Neuronal stem cell (in vitro differentiated cells): ENCODE data around the gene HOOK2.

Experiments used
- DNase-seq: peaks from one replicate; pipeline ENCODE4 v3.0.0-alpha.2; 2013; ENCODE audit warnings: low spot score
- H2AFZ ChIP-seq: one replicate; pipeline ENCODE4 v1.6.1; 2013; ENCODE audit warnings: mild to moderate bottlenecking, low read length, inconsistent platforms
- H2AK5ac ChIP-seq: 2 replicates; pipeline ENCODE4 v1.6.1; 2013; ENCODE audit warnings: low read depth, mild to moderate bottlenecking, inconsistent platforms, low read length, moderate library complexity, mixed read lengths
- H2BK120ac ChIP-seq: 2 replicates; pipeline ENCODE4 v1.6.1; 2013; ENCODE audit warnings: low read depth, mild to moderate bottlenecking, inconsistent platforms, low read length, moderate library complexity, mixed read lengths
- H2BK12ac ChIP-seq: one replicate; pipeline ENCODE4 v1.6.1; 2013; ENCODE audit warnings: low read length, inconsistent platforms
- H2BK15ac ChIP-seq: 2 replicates; pipeline ENCODE4 v1.6.1; 2013; ENCODE audit warnings: mild to moderate bottlenecking, low read length, inconsistent platforms, mixed read lengths
- H2BK5ac ChIP-seq: one replicate; pipeline ENCODE4 v1.6.1; 2013; ENCODE audit warnings: inconsistent platforms, mild to moderate bottlenecking, low read length, moderate library complexity
- H3K14ac ChIP-seq: one replicate; pipeline ENCODE4 v1.6.1; 2013; ENCODE audit warnings: low read length, inconsistent platforms
- H3K18ac ChIP-seq: 2 replicates; pipeline ENCODE4 v1.6.1; 2013; ENCODE audit warnings: low read length, inconsistent platforms
- H3K23ac ChIP-seq: 2 replicates; pipeline ENCODE4 v1.6.1; 2013; ENCODE audit warnings: low read depth, mild to moderate bottlenecking, mixed read lengths, low read length, inconsistent platforms; ENCODE audit not compliant: poor library complexity
- H3K27ac ChIP-seq: replicated peaks from 3 replicates; pipeline ENCODE4 v1.5.1; 2013; ENCODE audit warnings: low read length, inconsistent platforms
- H3K27me3 ChIP-seq, 3 experiments: 2 replicates each; pipeline ENCODE4 v1.6.1; 2013; ENCODE audit warnings: low read length in 3 of 3, mild to moderate bottlenecking in 2 of 3, inconsistent platforms in 1 of 3, low read depth in 1 of 3, mixed read lengths in 1 of 3, moderate library complexity in 1 of 3; ENCODE audit not compliant: control insufficient read depth in 3 of 3, insufficient read depth in 3 of 3
- H3K36me3 ChIP-seq, 2 donors: replicated peaks in 1 of 2; 2 replicates each; pipeline ENCODE4 v1.6.1; 2013; ENCODE audit warnings: low read length in 2 of 2; ENCODE audit not compliant: control insufficient read depth in 2 of 2, insufficient read depth in 2 of 2
- H3K4ac ChIP-seq: 2 replicates; pipeline ENCODE4 v1.6.1; 2013; ENCODE audit warnings: inconsistent platforms, mild to moderate bottlenecking, low read length, moderate library complexity
- H3K4me1 ChIP-seq, 2 donors: 1 replicate in 1 of 2; 2 replicates in 1 of 2; pipeline ENCODE4 v1.6.1; 2013; ENCODE audit warnings: low read length in 2 of 2, low read depth in 1 of 2; ENCODE audit not compliant: control insufficient read depth in 2 of 2, insufficient read depth in 1 of 2
- H3K4me2 ChIP-seq: one replicate; pipeline ENCODE4 v1.6.1; 2013; ENCODE audit warnings: mild to moderate bottlenecking, low read length, inconsistent platforms; ENCODE audit not compliant: insufficient read depth, poor library complexity, severe bottlenecking
- H3K4me3 ChIP-seq, 2 donors: 2 replicates each; pipeline ENCODE4 v1.5.1; 2013; ENCODE audit warnings: low read length in 2 of 2, mild to moderate bottlenecking in 2 of 2, inconsistent platforms in 1 of 2, moderate library complexity in 1 of 2
- H3K79me1 ChIP-seq: one replicate; pipeline ENCODE4 v1.6.1; 2013; ENCODE audit warnings: low read depth, mild to moderate bottlenecking, inconsistent platforms, low read length, moderate library complexity
- H3K9ac ChIP-seq: one replicate; pipeline ENCODE4 v1.6.1; 2013; ENCODE audit warnings: mild to moderate bottlenecking, low read depth, low read length, inconsistent platforms; ENCODE audit not compliant: poor library complexity
- H3K9me3 ChIP-seq, 2 donors: replicated peaks in 1 of 2; 2 replicates each; pipeline versions ENCODE3 to v1.6.1; 2013; ENCODE audit warnings: low read length in 2 of 2, mild to moderate bottlenecking in 2 of 2, inconsistent platforms in 1 of 2, low read depth in 1 of 2, mixed read lengths in 1 of 2, moderate library complexity in 1 of 2; ENCODE audit not compliant: control insufficient read depth in 2 of 2, insufficient read depth in 1 of 2
- H4K8ac ChIP-seq: one replicate; pipeline ENCODE4 v1.6.1; 2013; ENCODE audit warnings: low read depth, mild to moderate bottlenecking, inconsistent platforms, low read length, moderate library complexity
- H4K91ac ChIP-seq: one replicate; pipeline ENCODE4 v1.6.1; 2013; ENCODE audit warnings: low read length, low read depth, mild to moderate bottlenecking, inconsistent platforms; ENCODE audit not compliant: poor library complexity
- WGBS, 2 donors: extraction: QIAGEN DNeasy Blood & Tissue Kit; methylation state at CpG; one replicate each; pipeline ENCODE4 v1.1.7; 2013; ENCODE audit warnings: missing lambda C conversion rate in 2 of 2, mixed read lengths in 1 of 2; ENCODE audit not compliant: insufficient read length in 2 of 2, insufficient replicate concordance in 1 of 2; ENCODE audit errors: extremely low coverage in 2 of 2; 5-methylcytosine and 5-hydroxymethylcytosine counted together

Gene HOOK2

GRCh38 chr19:12766051-12766521, 9.3 kb downstream of the HOOK2 start:
- no peak overlapping the region for H4K8ac ChIP-seq
- peak overlapping the region; percentile 96 for H2AFZ ChIP-seq
- H3K27ac ChIP-seq, result no peak overlapping the region
- peak overlapping the region; percentile 88 for H3K23ac ChIP-seq
- H3K27me3 ChIP-seq, result no peaks in the 10 kb centered on the region
- H3K4me1 ChIP-seq, result peaks cover 0 to 7% of the 10 kb centered on the region in 2 donors
- H3K79me1 ChIP-seq, result peaks cover 2% of the 10 kb centered on the region
- no peak overlapping the region for H2BK120ac ChIP-seq
- H3K4me3 ChIP-seq, result peak overlapping the region in 1 of 2 donors; percentile 48
- no CpG with 5 or more reads among the region's 30 CpGs for WGBS, 2 donors
- H4K91ac ChIP-seq, result no peak overlapping the region
- H3K14ac ChIP-seq, result peak overlapping the region; percentile 75
- peak overlapping the region; percentile 18 for H3K9ac ChIP-seq
- DNase-seq, result no peak
- H3K4me2 ChIP-seq, result no peak overlapping the region
- H3K18ac ChIP-seq, result no peak overlapping the region
- H2AK5ac ChIP-seq, result peak overlapping the region; percentile 9
- no peak overlapping the region for H2BK15ac ChIP-seq
- H3K36me3 ChIP-seq, result peaks cover 1 to 16% of the 10 kb centered on the region in 2 donors
- H2BK5ac ChIP-seq, result peak overlapping the region; percentile 82
- H3K9me3 ChIP-seq, result peaks cover 2 to 3% of the 10 kb centered on the region in 2 donors
- H2BK12ac ChIP-seq, result no peak overlapping the region
- no peak overlapping the region for H3K4ac ChIP-seq

GRCh38 chr19:12764698-12765097, 10.7 kb downstream of the HOOK2 start:
- H3K79me1 ChIP-seq, result peaks cover 2% of the 10 kb centered on the region
- no peak for DNase-seq
- no peaks in the 10 kb centered on the region for H3K27me3 ChIP-seq
- peaks cover 2 to 3% of the 10 kb centered on the region in 2 donors for H3K9me3 ChIP-seq
- H3K9ac ChIP-seq, result no peak overlapping the region
- peaks cover 0 to 16% of the 10 kb centered on the region in 2 donors for H3K36me3 ChIP-seq
- H2BK12ac ChIP-seq, result no peak overlapping the region
- H3K27ac ChIP-seq, result no peak overlapping the region
- no peak overlapping the region for H3K4me2 ChIP-seq
- no peak overlapping the region for H2AFZ ChIP-seq
- H2BK5ac ChIP-seq, result no peak overlapping the region
- H3K4me3 ChIP-seq, result no peak overlapping the region
- H2BK120ac ChIP-seq, result no peak overlapping the region
- H4K91ac ChIP-seq, result no peak overlapping the region
- no peak overlapping the region for H3K18ac ChIP-seq
- no peak overlapping the region for H3K14ac ChIP-seq
- H3K23ac ChIP-seq, result no peak overlapping the region
- no CpG with 5 or more reads among the region's 16 CpGs for WGBS, 2 donors
- no peak overlapping the region for H4K8ac ChIP-seq
- H3K4ac ChIP-seq, result no peak overlapping the region
- peaks cover 0 to 2% of the 10 kb centered on the region in 2 donors for H3K4me1 ChIP-seq
- no peak overlapping the region for H2BK15ac ChIP-seq
- H2AK5ac ChIP-seq, result no peak overlapping the region

- Histone ChIP-seq H3K4me2 (no peak overlapping the region), H2AK5ac (no peak overlapping the region), H3K4ac (no peak overlapping the region), H3K4me3 (no peak overlapping the region), H2BK12ac (no peak overlapping the region), H3K9me3 (peaks cover 2 to 3% of the 10 kb centered on the region in 2 donors), H2BK5ac (no peak overlapping the region), H3K27me3 (no peaks in the 10 kb centered on the region), H3K79me1 (peaks cover 2% of the 10 kb centered on the region), H3K9ac (no peak overlapping the region), H3K27ac (no peak overlapping the region), H2AFZ (no peak overlapping the region), H3K14ac (no peak overlapping the region), H2BK15ac (no peak overlapping the region), H2BK120ac (no peak overlapping the region), H3K18ac (no peak overlapping the region), H4K91ac (no peak overlapping the region), H3K4me1 (no peaks in the 10 kb centered on the region), H4K8ac (no peak overlapping the region), H3K23ac (no peak overlapping the region), H3K36me3 (peaks cover 0 to 16% of the 10 kb centered on the region in 2 donors)
- no CpG with 5 or more reads among the region's 11 CpGs for WGBS, 2 donors
- no peak for DNase-seq
These were observed 12.3 kb downstream of the HOOK2 start for GRCh38 chr19:12763100-12763499.

GRCh38 chr19:12759686-12760085, 15.7 kb downstream of the HOOK2 start:
- no peak overlapping the region for H2BK12ac ChIP-seq
- H2AFZ ChIP-seq, result no peak overlapping the region
- H4K8ac ChIP-seq, result no peak overlapping the region
- no peak overlapping the region for H3K23ac ChIP-seq
- no peak overlapping the region for H3K4me3 ChIP-seq
- H3K79me1 ChIP-seq, result peaks cover 2% of the 10 kb centered on the region
- H3K14ac ChIP-seq, result no peak overlapping the region
- no peak overlapping the region for H2BK5ac ChIP-seq
- H3K27ac ChIP-seq, result no peak overlapping the region
- peaks cover 0 to 2% of the 10 kb centered on the region in 2 donors for H3K4me1 ChIP-seq
- no peak for DNase-seq
- no peak overlapping the region for H3K9ac ChIP-seq
- H3K4me2 ChIP-seq, result no peak overlapping the region
- no peak overlapping the region for H2BK120ac ChIP-seq
- WGBS, 2 donors, result no CpG with 5 or more reads among the region's 6 CpGs
- H3K27me3 ChIP-seq, result no peaks in the 10 kb centered on the region
- peaks cover 0 to 10% of the 10 kb centered on the region in 2 donors for H3K36me3 ChIP-seq
- no peak overlapping the region for H2AK5ac ChIP-seq
- H3K4ac ChIP-seq, result no peak overlapping the region
- no peak overlapping the region for H4K91ac ChIP-seq
- H2BK15ac ChIP-seq, result no peak overlapping the region
- no peak overlapping the region for H3K18ac ChIP-seq
- peaks cover 2 to 3% of the 10 kb centered on the region in 2 donors for H3K9me3 ChIP-seq
